Transverse colon (tissue), 4 donors: ENCODE results near the gene CDK5RAP3.

ENCODE experiments used
- CTCF ChIP-seq, 5 experiments: fragments of 200-600 bp in 3 of 5; fragments of 450-650 bp in 2 of 5; sonication (generic) in 3 of 5; IDR thresholded peaks; 1 replicate in 2 of 5; 2 replicates in 3 of 5; pipeline ENCODE4 v1.5.1; 2016 to 2017; ENCODE audit warnings: antibody characterized with exemption in 5 of 5, inconsistent platforms in 3 of 5, mild to moderate bottlenecking in 2 of 5, moderate library complexity in 1 of 5
- EP300 ChIP-seq: sonication (generic); formaldehyde crosslinking; IDR thresholded peaks from one replicate; pipeline ENCODE4 v1.6.1; 2017; ENCODE audit warnings: antibody characterized with exemption, low read depth
- POLR2A ChIP-seq: fragments of 450-650 bp; IDR thresholded peaks from one replicate; pipeline ENCODE4 v1.6.1; 2016; ENCODE audit warnings: antibody characterized with exemption, mild to moderate bottlenecking, moderate library complexity
- POLR2AphosphoS5 ChIP-seq, 3 donors: sonication (generic); formaldehyde crosslinking; IDR thresholded peaks; one replicate each; pipeline ENCODE4 v1.6.1; 2016; ENCODE audit warnings: antibody characterized with exemption in 3 of 3

DNA sequence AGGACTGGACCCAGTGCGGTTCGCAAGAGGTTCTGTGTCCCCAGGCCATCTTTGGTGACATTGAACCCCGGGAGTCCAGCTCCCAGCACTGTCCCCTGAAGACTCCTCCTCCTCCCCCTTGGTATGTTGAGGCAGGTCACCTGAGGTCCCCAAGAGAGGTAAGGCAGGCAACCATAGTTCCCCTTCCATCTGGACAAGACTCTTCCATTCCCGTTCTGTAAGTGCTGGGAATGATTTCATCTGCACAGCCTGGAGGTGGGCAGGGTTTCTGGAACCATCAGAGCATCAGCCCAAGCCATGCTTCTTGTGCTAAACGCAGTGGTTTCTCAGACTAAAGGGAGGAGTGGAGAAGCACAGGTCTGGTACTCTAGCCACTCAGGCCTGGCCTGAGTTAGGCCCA lies 41.7 kb downstream of the CDK5RAP3 start:
- TF ChIP-seq POLR2AphosphoS5 (IDR thresholded peaks at IDR 0.05) = no peak
- no peak for TF ChIP-seq POLR2A
- TF ChIP-seq CTCF (IDR thresholded peaks at IDR 0.05) = no peak
- no peak for TF ChIP-seq EP300
